Measurements from ENCODE around the gene SYNJ2BP.

Gene SYNJ2BP

GRCh38 chr14:70391493-70392391 is 25.1 kb downstream of the SYNJ2BP start:
- DNase-seq (ENCODE audit: low spot score) = no peak

- no peak for DNase-seq (ENCODE audit: low spot score)
Measured at GRCh38 chr14:70382536-70382935, 34.4 kb downstream of the SYNJ2BP start.

- DNase-seq (ENCODE audit: low spot score) = no peak
Measured at GRCh38 chr14:70380824-70381223, 36.1 kb downstream of the SYNJ2BP start.

- no peak for DNase-seq (ENCODE audit: low spot score)
Measured at GRCh38 chr14:70378696-70379095, 38.2 kb downstream of the SYNJ2BP start.
